HCT116 (cell line): Measurements from ENCODE around the gene PLCG2. TPM values are rescaled to one million over a fixed set of nuclear protein-coding genes. Genes with fewer than 3 reads are reported as not detected.
A peak's percentile ranks its signal among the peaks of the same experiment; 100 is the strongest.

Experiments
- ATAC-seq: fragments of 200-7000 bp; cut with Tn5 transposase; 2 replicates; pipeline ENCODE4 v1.9.1; 2020; ENCODE audit warnings: mild to moderate bottlenecking, moderate library complexity
- BruUV-seq: library from RNA; stranded (reverse); fragments of 400-500 nt; replicated peaks from 2 replicates; lab custom pipeline; 2021; lab: Mats Ljungman, UMichigan
- CTCF ChIA-PET: fragments of 300-600 bp; sonication (Branson Sonifier 250); formaldehyde crosslinking; loops from one replicate; lab custom pipeline; 2021; ENCODE audit warnings: antibody characterized with exemption; lab: Charles Lee
- POLR2A ChIA-PET: fragments of 300-600, 350-600 bp; sonication (Branson Sonifier 250); formaldehyde crosslinking; loops from one replicate; lab custom pipeline; 2021; ENCODE audit warnings: antibody characterized with exemption; lab: Charles Lee
- RAD21 ChIA-PET, 2 experiments: fragments of 300-600 bp; sonication (Branson Sonifier 250); formaldehyde crosslinking; loops; one replicate each; lab custom pipeline; 2023; ENCODE audit warnings: low total read pairs in 2 of 2; ENCODE audit not compliant: uncharacterized antibody in 2 of 2, unreplicated experiment in 2 of 2, low non-redundant PET in 1 of 2; lab: Charles Lee
- DNase-seq: peaks from one replicate; pipeline ENCODE4 v3.0.0-alpha.2; 2010; ENCODE audit warnings: low read depth, low spot score
- H2AFZ ChIP-seq: fragments of 200-600 bp; shearing (Covaris generic), sonication (generic); 2 replicates; pipeline ENCODE4 v1.6.1; 2017; ENCODE audit warnings: low read depth, mixed run types, mixed read lengths, antibody characterized with exemption, low read length; ENCODE audit not compliant: poor library complexity, severe bottlenecking
- H3K27ac ChIP-seq: 2 replicates; pipeline ENCODE4 v1.5.1; 2012; ENCODE audit warnings: low read depth, low read length
- H3K27me3 ChIP-seq: fragments of 200-600 bp; sonication (generic); 2 replicates; pipeline ENCODE4 v1.6.1; 2016; ENCODE audit warnings: mixed run types, low read length, mixed read lengths; ENCODE audit not compliant: insufficient read depth
- H3K36me3 ChIP-seq, 2 experiments: fragments of 200-500 bp in 1 of 2; fragments of 200-600 bp in 1 of 2; sonication (Bioruptor generic) in 1 of 2; sonication (generic) in 1 of 2; 2 replicates each; pipeline versions ENCODE4 v1.5.1 to v1.6.1; 2014 to 2016; ENCODE audit warnings: low read length in 2 of 2, inconsistent platforms in 1 of 2, mixed read lengths in 1 of 2, mixed run types in 1 of 2; ENCODE audit not compliant: insufficient read depth in 2 of 2, control insufficient read depth in 1 of 2
- H3K4me1 ChIP-seq, 2 experiments: fragments of 200-600 bp in 1 of 2; sonication (generic) in 1 of 2; 2 replicates each; pipeline versions ENCODE4 v1.5.1 to v1.6.1; 2012 to 2017; ENCODE audit warnings: low read length in 2 of 2, inconsistent platforms in 1 of 2, mild to moderate bottlenecking in 1 of 2, mixed read lengths in 1 of 2, mixed run types in 1 of 2, moderate library complexity in 1 of 2; ENCODE audit not compliant: insufficient read depth in 2 of 2, control insufficient read depth in 1 of 2
- H3K4me2 ChIP-seq: fragments of 200-600 bp; sonication (generic); 2 replicates; pipeline ENCODE4 v1.6.1; 2017; ENCODE audit warnings: mixed run types, low read length, mixed read lengths
- H3K4me3 ChIP-seq, 2 experiments: fragments of 200-600 bp in 1 of 2; sonication (generic) in 1 of 2; replicated peaks in 1 of 2; 2 replicates each; pipeline ENCODE4 v1.5.1; 2011 to 2016; ENCODE audit warnings: low read length in 2 of 2, control low read depth in 1 of 2, low read depth in 1 of 2, mild to moderate bottlenecking in 1 of 2, mixed read lengths in 1 of 2, mixed run types in 1 of 2
- H3K79me2 ChIP-seq: fragments of 200-600 bp; sonication (generic); 2 replicates; pipeline ENCODE4 v1.6.1; 2017; ENCODE audit warnings: mild to moderate bottlenecking, mixed run types, low read length, moderate library complexity, mixed read lengths; ENCODE audit not compliant: insufficient read depth
- H3K9ac ChIP-seq: fragments of 200-600 bp; sonication (generic); 2 replicates; pipeline ENCODE4 v1.6.1; 2016; ENCODE audit warnings: low read length, mixed read lengths
- H3K9me2 ChIP-seq: fragments of 200-600 bp; sonication (generic), shearing (Covaris generic); 2 replicates; pipeline ENCODE4 v1.6.1; 2017; ENCODE audit warnings: mixed run types, mild to moderate bottlenecking, moderate library complexity; ENCODE audit not compliant: insufficient read depth
- H3K9me3 ChIP-seq, 2 experiments: fragments of 200-500 bp in 1 of 2; fragments of 200-600 bp in 1 of 2; sonication (Bioruptor generic) in 1 of 2; sonication (generic) in 1 of 2; 2 replicates each; pipeline ENCODE4 v1.6.1; 2014 to 2017; ENCODE audit warnings: low read length in 2 of 2, mixed read lengths in 2 of 2, inconsistent platforms in 1 of 2, low read depth in 1 of 2, mild to moderate bottlenecking in 1 of 2, mixed run types in 1 of 2, moderate library complexity in 1 of 2; ENCODE audit not compliant: control insufficient read depth in 1 of 2, insufficient read depth in 1 of 2
- H4K20me1 ChIP-seq: fragments of 200-600 bp; sonication (generic), shearing (Covaris generic); 2 replicates; pipeline ENCODE4 v1.6.1; 2017; ENCODE audit warnings: mixed run types, mild to moderate bottlenecking, moderate library complexity; ENCODE audit not compliant: insufficient read depth
- CEBPB ChIP-seq: IDR thresholded peaks from 2 replicates; pipeline ENCODE4 v1.6.1; 2012; ENCODE audit warnings: low read depth
- EGR1 ChIP-seq: IDR thresholded peaks from 2 replicates; pipeline ENCODE4 v1.6.1; 2012; ENCODE audit warnings: low read depth
- ELF1 ChIP-seq: IDR thresholded peaks from 2 replicates; pipeline ENCODE4 v1.6.1; 2012; ENCODE audit warnings: low read depth, borderline replicate concordance
- EZH2 ChIP-seq: fragments of 200-600 bp; sonication (generic); IDR thresholded peaks from 2 replicates; pipeline ENCODE4 v1.6.1; 2017; ENCODE audit warnings: antibody characterized with exemption, mixed run types
- EZH2phosphoT487 ChIP-seq: fragments of 200-600 bp; IDR thresholded peaks from 2 replicates; pipeline ENCODE4 v1.6.1; 2018; ENCODE audit warnings: antibody characterized with exemption, borderline replicate concordance
- FOSL1 ChIP-seq: IDR thresholded peaks from 2 replicates; pipeline ENCODE4 v1.6.1; 2012; ENCODE audit warnings: low read depth
- JUND ChIP-seq: IDR thresholded peaks from 2 replicates; pipeline ENCODE4 v1.6.1; 2012
- POLR2A ChIP-seq: IDR thresholded peaks from 2 replicates; pipeline ENCODE4 v1.7.0; 2011; ENCODE audit warnings: borderline replicate concordance; ENCODE audit not compliant: insufficient read depth, insufficient read length; ENCODE audit errors: extremely low read depth
- POLR2AphosphoS5 ChIP-seq: IDR thresholded peaks from 2 replicates; pipeline ENCODE4 v1.6.1; 2011; ENCODE audit warnings: mild to moderate bottlenecking, low read depth, low read length, moderate library complexity
- RAD21 ChIP-seq: IDR thresholded peaks from 2 replicates; pipeline ENCODE4 v1.6.1; 2012; ENCODE audit warnings: low read depth, mild to moderate bottlenecking
- SP1 ChIP-seq: IDR thresholded peaks from 2 replicates; pipeline ENCODE4 v1.6.1; 2012; ENCODE audit warnings: low read depth
- SRF ChIP-seq: IDR thresholded peaks from 2 replicates; pipeline ENCODE4 v1.6.1; 2012; ENCODE audit warnings: low read depth
- TCF7L2 ChIP-seq: IDR thresholded peaks from 2 replicates; pipeline ENCODE4 v1.7.0; 2011; ENCODE audit warnings: borderline replicate concordance, inconsistent platforms; ENCODE audit not compliant: insufficient read depth, insufficient read length; ENCODE audit errors: extremely low read depth
- YY1 ChIP-seq: IDR thresholded peaks from 2 replicates; pipeline ENCODE4 v1.6.1; 2011; ENCODE audit warnings: low read length, low read depth, moderate library complexity, mild to moderate bottlenecking; ENCODE audit not compliant: insufficient replicate concordance; ENCODE audit errors: extremely low read depth
- ZFX ChIP-seq: fragments of 450-650 bp; IDR thresholded peaks from 2 replicates; pipeline ENCODE4 v1.6.1; 2017
- ZNF274 ChIP-seq: fragments of 200-500 bp; sonication (Bioruptor generic); IDR thresholded peaks from 2 replicates; pipeline ENCODE4 v1.6.1; 2014; ENCODE audit warnings: mild to moderate bottlenecking, low read depth, low read length, inconsistent platforms
- intact Hi-C: fragments of 100-400 bp; cut with micrococcal nuclease; formaldehyde crosslinking; loops from 2 replicates; pipeline ENCODE4 v1.10.0; 2022
- total RNA-seq: library from RNA; stranded (reverse); gene quantifications from one replicate; pipeline ENCODE4 v1.2.1, GENCODE V29; 2021; ENCODE audit not compliant: unreplicated experiment
- TF ChIP-seq, protein P1 (sequence below): IDR thresholded peaks from 2 replicates; pipeline ENCODE4 v1.6.1; 2012; ENCODE audit warnings: low read depth
- TF ChIP-seq, protein P2 (sequence below): IDR thresholded peaks from 2 replicates; pipeline ENCODE4 v1.6.1; 2012
- TF ChIP-seq, protein P3 (sequence below): IDR thresholded peaks from 2 replicates; pipeline ENCODE4 v1.6.1; 2011; ENCODE audit warnings: mild to moderate bottlenecking, low read length, moderate library complexity; ENCODE audit not compliant: insufficient replicate concordance; ENCODE audit errors: extremely low read depth
- TF ChIP-seq, protein P4 (sequence below): IDR thresholded peaks from 2 replicates; pipeline ENCODE4 v1.6.1; 2012

The PLCG2 gene
- total RNA-seq, 1 experiment from 2014 or later: 31.2 TPM

DNA sequence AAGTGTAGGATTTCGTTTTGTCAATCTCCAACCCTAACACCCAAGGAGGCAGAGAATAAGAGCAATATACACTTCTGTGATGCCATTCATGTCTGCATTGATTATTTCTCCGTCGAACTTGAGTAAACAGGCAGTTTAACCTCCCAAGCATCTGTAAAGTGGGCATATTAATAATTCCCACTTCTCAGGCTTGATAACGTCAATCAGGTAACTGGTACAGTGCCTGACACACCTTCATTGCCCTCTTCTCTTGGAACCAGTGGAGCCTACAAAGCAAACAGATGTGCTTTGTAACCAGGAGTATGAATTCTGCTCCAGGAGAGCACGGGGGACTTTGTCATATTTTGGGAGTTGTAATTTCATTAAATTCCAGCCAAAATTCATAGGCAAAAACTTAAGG, 32.5 kb upstream of the PLCG2 start:
- H3K9me3 ChIP-seq: no peaks in the 10 kb centered on the region
- intact Hi-C loops: loop anchor here (5.0 kb wide), 1 partner anchor 126 kb away; no protein-coding TSS in a partner anchor
- ChIA-PET POLR2A (no interaction called here), CTCF (no interaction called here), RAD21 (no interaction called here)
- peak overlapping the region; percentile 76 for H2AFZ ChIP-seq
- no peaks in the 10 kb centered on the region for H3K9me2 ChIP-seq
- BruUV-seq: no TSS peak
- H4K20me1 ChIP-seq: no peaks in the 10 kb centered on the region
- peak overlapping the region; percentile 79 for H3K4me2 ChIP-seq
- H3K4me3 ChIP-seq: peak overlapping the region; percentile 57 to 58
- no peak overlapping the region for H3K9ac ChIP-seq
- ATAC-seq (peak; percentile 40), DNase-seq (no peak)
- peaks cover 4 to 22% of the 10 kb centered on the region in 2 experiments; a peak in 3 of 4 replicates for H3K4me1 ChIP-seq
- H3K27me3 ChIP-seq: no peaks in the 10 kb centered on the region
- no peaks in the 10 kb centered on the region for H3K36me3 ChIP-seq
- H3K79me2 ChIP-seq: no peaks in the 10 kb centered on the region
- H3K27ac ChIP-seq: no peak overlapping the region
- no peak for TF ChIP-seq SP1
- TF ChIP-seq CEBPB: no peak
- TF ChIP-seq, protein P1, sequence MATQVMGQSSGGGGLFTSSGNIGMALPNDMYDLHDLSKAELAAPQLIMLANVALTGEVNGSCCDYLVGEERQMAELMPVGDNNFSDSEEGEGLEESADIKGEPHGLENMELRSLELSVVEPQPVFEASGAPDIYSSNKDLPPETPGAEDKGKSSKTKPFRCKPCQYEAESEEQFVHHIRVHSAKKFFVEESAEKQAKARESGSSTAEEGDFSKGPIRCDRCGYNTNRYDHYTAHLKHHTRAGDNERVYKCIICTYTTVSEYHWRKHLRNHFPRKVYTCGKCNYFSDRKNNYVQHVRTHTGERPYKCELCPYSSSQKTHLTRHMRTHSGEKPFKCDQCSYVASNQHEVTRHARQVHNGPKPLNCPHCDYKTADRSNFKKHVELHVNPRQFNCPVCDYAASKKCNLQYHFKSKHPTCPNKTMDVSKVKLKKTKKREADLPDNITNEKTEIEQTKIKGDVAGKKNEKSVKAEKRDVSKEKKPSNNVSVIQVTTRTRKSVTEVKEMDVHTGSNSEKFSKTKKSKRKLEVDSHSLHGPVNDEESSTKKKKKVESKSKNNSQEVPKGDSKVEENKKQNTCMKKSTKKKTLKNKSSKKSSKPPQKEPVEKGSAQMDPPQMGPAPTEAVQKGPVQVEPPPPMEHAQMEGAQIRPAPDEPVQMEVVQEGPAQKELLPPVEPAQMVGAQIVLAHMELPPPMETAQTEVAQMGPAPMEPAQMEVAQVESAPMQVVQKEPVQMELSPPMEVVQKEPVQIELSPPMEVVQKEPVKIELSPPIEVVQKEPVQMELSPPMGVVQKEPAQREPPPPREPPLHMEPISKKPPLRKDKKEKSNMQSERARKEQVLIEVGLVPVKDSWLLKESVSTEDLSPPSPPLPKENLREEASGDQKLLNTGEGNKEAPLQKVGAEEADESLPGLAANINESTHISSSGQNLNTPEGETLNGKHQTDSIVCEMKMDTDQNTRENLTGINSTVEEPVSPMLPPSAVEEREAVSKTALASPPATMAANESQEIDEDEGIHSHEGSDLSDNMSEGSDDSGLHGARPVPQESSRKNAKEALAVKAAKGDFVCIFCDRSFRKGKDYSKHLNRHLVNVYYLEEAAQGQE: no peak
- no peak for TF ChIP-seq ELF1
- TF ChIP-seq, protein P2, sequence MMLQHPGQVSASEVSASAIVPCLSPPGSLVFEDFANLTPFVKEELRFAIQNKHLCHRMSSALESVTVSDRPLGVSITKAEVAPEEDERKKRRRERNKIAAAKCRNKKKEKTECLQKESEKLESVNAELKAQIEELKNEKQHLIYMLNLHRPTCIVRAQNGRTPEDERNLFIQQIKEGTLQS: no peak
- no peak for TF ChIP-seq EZH2phosphoT487
- no peak for TF ChIP-seq YY1
- no peak for TF ChIP-seq FOSL1
- TF ChIP-seq EGR1: no peak
- TF ChIP-seq POLR2A: no peak
- no peak for TF ChIP-seq JUND
- no peak for TF ChIP-seq POLR2AphosphoS5
- no peak for TF ChIP-seq ZFX
- TF ChIP-seq ZNF274: no peak
- TF ChIP-seq, protein P3, sequence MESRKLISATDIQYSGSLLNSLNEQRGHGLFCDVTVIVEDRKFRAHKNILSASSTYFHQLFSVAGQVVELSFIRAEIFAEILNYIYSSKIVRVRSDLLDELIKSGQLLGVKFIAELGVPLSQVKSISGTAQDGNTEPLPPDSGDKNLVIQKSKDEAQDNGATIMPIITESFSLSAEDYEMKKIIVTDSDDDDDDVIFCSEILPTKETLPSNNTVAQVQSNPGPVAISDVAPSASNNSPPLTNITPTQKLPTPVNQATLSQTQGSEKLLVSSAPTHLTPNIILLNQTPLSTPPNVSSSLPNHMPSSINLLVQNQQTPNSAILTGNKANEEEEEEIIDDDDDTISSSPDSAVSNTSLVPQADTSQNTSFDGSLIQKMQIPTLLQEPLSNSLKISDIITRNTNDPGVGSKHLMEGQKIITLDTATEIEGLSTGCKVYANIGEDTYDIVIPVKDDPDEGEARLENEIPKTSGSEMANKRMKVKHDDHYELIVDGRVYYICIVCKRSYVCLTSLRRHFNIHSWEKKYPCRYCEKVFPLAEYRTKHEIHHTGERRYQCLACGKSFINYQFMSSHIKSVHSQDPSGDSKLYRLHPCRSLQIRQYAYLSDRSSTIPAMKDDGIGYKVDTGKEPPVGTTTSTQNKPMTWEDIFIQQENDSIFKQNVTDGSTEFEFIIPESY: no peak
- TF ChIP-seq, protein P4, sequence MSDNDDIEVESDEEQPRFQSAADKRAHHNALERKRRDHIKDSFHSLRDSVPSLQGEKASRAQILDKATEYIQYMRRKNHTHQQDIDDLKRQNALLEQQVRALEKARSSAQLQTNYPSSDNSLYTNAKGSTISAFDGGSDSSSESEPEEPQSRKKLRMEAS: no peak
- TF ChIP-seq SRF: no peak
- no peak for TF ChIP-seq RAD21
- TF ChIP-seq EZH2: no peak
- no peak for TF ChIP-seq TCF7L2
